Activated CD8-positive, alpha-beta memory T cell treated with anti-CD3 and anti-CD28 coated beads, Interleukin-2, amount 50 U/mL, for 24 hours (primary cell): Measurements from ENCODE around the gene PLSCR4.

Experiments
- DNase-seq: peaks from one replicate; pipeline ENCODE4 v3.0.0-alpha.2; 2020; ENCODE audit errors: extremely low read depth

PLSCR4 gene

GRCh38 chr3:146195030-146195429, 55.9 kb downstream of the PLSCR4 start:
- no peak for DNase-seq

- no peak for DNase-seq
Measured at GRCh38 chr3:146191051-146191450, 59.9 kb downstream of the PLSCR4 start.

GRCh38 chr3:146189519-146190173, 61.3 kb downstream of the PLSCR4 start:
- no peak for DNase-seq

- no peak for DNase-seq
Measured at GRCh38 chr3:146187334-146187950, 63.5 kb downstream of the PLSCR4 start.

GRCh38 chr3:146184241-146185015, 66.5 kb downstream of the PLSCR4 start:
- DNase-seq = no peak

- no peak for DNase-seq
Measured at GRCh38 chr3:146181216-146181615, 69.7 kb downstream of the PLSCR4 start.

GRCh38 chr3:146180376-146180775, 70.5 kb downstream of the PLSCR4 start:
- DNase-seq = no peak

GRCh38 chr3:146178006-146178689, 72.8 kb downstream of the PLSCR4 start:
- no peak for DNase-seq

GRCh38 chr3:146177519-146177918, 73.4 kb downstream of the PLSCR4 start:
- DNase-seq = no peak

GRCh38 chr3:146177072-146177471, 73.8 kb downstream of the PLSCR4 start:
- DNase-seq = no peak

GRCh38 chr3:146172586-146172985, 78.3 kb downstream of the PLSCR4 start:
- DNase-seq = no peak

- DNase-seq = no peak
Measured at GRCh38 chr3:146170591-146170990, 80.3 kb downstream of the PLSCR4 start.

GRCh38 chr3:146169891-146170290, 81.0 kb downstream of the PLSCR4 start:
- no peak for DNase-seq

- DNase-seq = no peak
Measured at GRCh38 chr3:146166826-146167225, 84.1 kb downstream of the PLSCR4 start.

- DNase-seq = no peak
Measured at GRCh38 chr3:146166415-146166821, 84.5 kb downstream of the PLSCR4 start.

GRCh38 chr3:146165877-146166276, 85.0 kb downstream of the PLSCR4 start:
- DNase-seq = no peak

GRCh38 chr3:146164971-146165769, 85.7 kb downstream of the PLSCR4 start:
- DNase-seq = no peak

- no peak for DNase-seq
Measured at GRCh38 chr3:146164506-146164905, 86.4 kb downstream of the PLSCR4 start.

GRCh38 chr3:146164071-146164470, 86.8 kb downstream of the PLSCR4 start:
- no peak for DNase-seq

- no peak for DNase-seq
Measured at GRCh38 chr3:146163584-146163983, 87.3 kb downstream of the PLSCR4 start.

GRCh38 chr3:146162561-146162960, 88.3 kb downstream of the PLSCR4 start:
- no peak for DNase-seq

GRCh38 chr3:146161663-146162002, 89.3 kb downstream of the PLSCR4 start:
- DNase-seq = no peak
